DND-41 (cell line): ENCODE data around the gene TRDMT1.

Experiments used
- ATAC-seq: fragments of 200-7000 bp; cut with Tn5 transposase; 3 replicates; pipeline ENCODE4 v1.9.1; 2021; ENCODE audit warnings: low read depth; ENCODE audit not compliant: insufficient read depth
- DNase-seq: peaks from one replicate; pipeline ENCODE4 v3.0.0-alpha.2; 2020
- H2AFZ ChIP-seq: 2 replicates; pipeline ENCODE4 v1.6.0; 2012; ENCODE audit warnings: low read depth, low read length
- H3K27ac ChIP-seq: 2 replicates; pipeline ENCODE4 v1.5.1; 2012; ENCODE audit warnings: low read length, inconsistent platforms
- H3K27me3 ChIP-seq: fragments of 200-600 bp; sonication (generic); 2 replicates; pipeline ENCODE4 v1.6.0; 2012; ENCODE audit warnings: low read length, mild to moderate bottlenecking, inconsistent platforms; ENCODE audit not compliant: insufficient read depth, poor library complexity
- H3K36me3 ChIP-seq: 2 replicates; pipeline ENCODE4 v1.5.1; 2012; ENCODE audit warnings: low read length, inconsistent platforms; ENCODE audit not compliant: insufficient read depth
- H3K4me1 ChIP-seq: 2 replicates; pipeline ENCODE4 v1.5.1; 2012; ENCODE audit warnings: mild to moderate bottlenecking, low read length; ENCODE audit not compliant: insufficient read depth
- H3K4me2 ChIP-seq: 2 replicates; pipeline ENCODE4 v1.6.0; 2012; ENCODE audit warnings: mild to moderate bottlenecking, moderate library complexity, low read length, inconsistent platforms; ENCODE audit not compliant: insufficient read depth
- H3K4me3 ChIP-seq, 2 experiments: fragments of 200-600 bp in 1 of 2; shearing (Covaris generic) in 1 of 2; 2 replicates each; pipeline ENCODE4 v1.5.1; 2012 to 2016; ENCODE audit warnings: inconsistent platforms in 2 of 2, low read length in 2 of 2, mild to moderate bottlenecking in 2 of 2, low read depth in 1 of 2, moderate library complexity in 1 of 2
- H3K79me2 ChIP-seq: 2 replicates; pipeline ENCODE4 v1.6.0; 2012; ENCODE audit warnings: low read length, inconsistent platforms; ENCODE audit not compliant: insufficient read depth
- H3K9ac ChIP-seq: 2 replicates; pipeline ENCODE4 v1.6.0; 2012; ENCODE audit warnings: low read depth, mild to moderate bottlenecking, inconsistent platforms, low read length, moderate library complexity
- H3K9me3 ChIP-seq: 2 replicates; pipeline ENCODE4 v1.5.1; 2012; ENCODE audit warnings: low read length, moderate library complexity, mild to moderate bottlenecking, inconsistent platforms; ENCODE audit not compliant: insufficient read depth, severe bottlenecking
- H4K20me1 ChIP-seq: 2 replicates; pipeline ENCODE4 v1.6.0; 2012; ENCODE audit warnings: low read length; ENCODE audit not compliant: insufficient read depth
- EZH2 ChIP-seq: IDR thresholded peaks from 3 replicates; pipeline ENCODE4 v1.6.1; 2012; ENCODE audit warnings: borderline replicate concordance, low read depth, mild to moderate bottlenecking, moderate library complexity, low read length, inconsistent platforms; ENCODE audit not compliant: severe bottlenecking
- TF ChIP-seq, protein P1 (sequence below): IDR thresholded peaks from 2 replicates; pipeline ENCODE4 v1.5.1; 2012; ENCODE audit warnings: borderline replicate concordance, low read length, moderate library complexity, mild to moderate bottlenecking; ENCODE audit not compliant: poor library complexity, severe bottlenecking; ENCODE audit errors: extremely low read depth

TRDMT1 gene

DNA sequence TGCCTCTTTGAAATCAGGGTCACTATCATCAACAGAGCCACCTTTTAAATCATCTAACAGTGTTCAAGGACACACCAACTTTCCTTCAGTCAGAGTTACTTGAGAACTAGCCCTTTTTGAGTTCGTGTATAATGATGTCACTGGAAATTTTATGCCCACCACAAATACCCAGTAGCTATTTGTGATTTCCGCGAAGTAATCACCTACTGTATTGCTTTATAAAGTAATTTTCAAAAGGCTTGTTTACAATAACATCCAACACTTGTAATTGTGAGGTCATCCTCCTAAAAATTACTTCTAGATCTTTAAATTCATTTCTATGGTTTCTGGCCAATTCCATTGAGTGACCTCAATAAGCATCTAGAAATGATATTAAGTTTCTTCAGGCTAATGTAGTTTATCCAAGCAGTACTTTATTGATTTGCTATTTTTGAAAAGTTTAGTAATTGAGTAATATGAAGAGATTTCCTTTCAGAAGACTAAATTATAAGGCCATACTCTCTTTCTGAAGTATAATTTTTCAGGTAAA is 12.8 kb downstream of the TRDMT1 start:
- no peak overlapping the region for H3K4me3 ChIP-seq
- no peak overlapping the region for H3K27ac ChIP-seq
- H3K9me3 ChIP-seq = no peaks in the 10 kb centered on the region
- no peaks in the 10 kb centered on the region for H3K27me3 ChIP-seq
- 0 out of 2 replicates have a peak, but pooled peaks cover 11% of the 10 kb centered on the region for H4K20me1 ChIP-seq
- ATAC-seq (no peak), DNase-seq (no peak)
- no peaks in the 10 kb centered on the region for H3K4me1 ChIP-seq
- peaks cover 27% of the 10 kb centered on the region; the same call in 1 of the 2 replicates for H3K79me2 ChIP-seq
- no peaks in the 10 kb centered on the region; the same call in 1 of the 2 replicates for H3K36me3 ChIP-seq
- TF ChIP-seq EZH2 = no peak
- TF ChIP-seq, protein P1, sequence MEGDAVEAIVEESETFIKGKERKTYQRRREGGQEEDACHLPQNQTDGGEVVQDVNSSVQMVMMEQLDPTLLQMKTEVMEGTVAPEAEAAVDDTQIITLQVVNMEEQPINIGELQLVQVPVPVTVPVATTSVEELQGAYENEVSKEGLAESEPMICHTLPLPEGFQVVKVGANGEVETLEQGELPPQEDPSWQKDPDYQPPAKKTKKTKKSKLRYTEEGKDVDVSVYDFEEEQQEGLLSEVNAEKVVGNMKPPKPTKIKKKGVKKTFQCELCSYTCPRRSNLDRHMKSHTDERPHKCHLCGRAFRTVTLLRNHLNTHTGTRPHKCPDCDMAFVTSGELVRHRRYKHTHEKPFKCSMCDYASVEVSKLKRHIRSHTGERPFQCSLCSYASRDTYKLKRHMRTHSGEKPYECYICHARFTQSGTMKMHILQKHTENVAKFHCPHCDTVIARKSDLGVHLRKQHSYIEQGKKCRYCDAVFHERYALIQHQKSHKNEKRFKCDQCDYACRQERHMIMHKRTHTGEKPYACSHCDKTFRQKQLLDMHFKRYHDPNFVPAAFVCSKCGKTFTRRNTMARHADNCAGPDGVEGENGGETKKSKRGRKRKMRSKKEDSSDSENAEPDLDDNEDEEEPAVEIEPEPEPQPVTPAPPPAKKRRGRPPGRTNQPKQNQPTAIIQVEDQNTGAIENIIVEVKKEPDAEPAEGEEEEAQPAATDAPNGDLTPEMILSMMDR = no peak
- no peak overlapping the region for H3K9ac ChIP-seq
- H3K4me2 ChIP-seq = no peak overlapping the region
- no peak overlapping the region for H2AFZ ChIP-seq

DNA sequence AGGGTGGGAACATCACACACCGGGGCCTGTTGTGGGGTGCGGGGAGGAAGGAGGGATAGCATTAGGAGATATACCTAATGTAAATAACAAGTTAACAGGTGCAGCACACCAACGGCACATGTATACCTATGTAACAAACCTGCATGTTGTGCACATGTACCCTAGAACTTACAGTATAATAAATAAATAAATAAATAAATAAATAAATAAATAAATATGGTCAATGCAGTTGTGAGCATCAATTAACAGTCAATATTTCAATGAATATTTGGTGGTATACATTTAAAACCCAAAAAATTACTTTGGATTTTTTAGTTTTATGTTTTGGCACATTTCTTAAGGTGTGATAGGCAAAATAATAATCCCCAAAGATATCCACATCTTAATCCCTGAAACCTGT is 15.6 kb downstream of the TRDMT1 start:
- no peaks in the 10 kb centered on the region for H3K36me3 ChIP-seq
- TF ChIP-seq, protein P1 = no peak
- TF ChIP-seq EZH2 = no peak

DNA sequence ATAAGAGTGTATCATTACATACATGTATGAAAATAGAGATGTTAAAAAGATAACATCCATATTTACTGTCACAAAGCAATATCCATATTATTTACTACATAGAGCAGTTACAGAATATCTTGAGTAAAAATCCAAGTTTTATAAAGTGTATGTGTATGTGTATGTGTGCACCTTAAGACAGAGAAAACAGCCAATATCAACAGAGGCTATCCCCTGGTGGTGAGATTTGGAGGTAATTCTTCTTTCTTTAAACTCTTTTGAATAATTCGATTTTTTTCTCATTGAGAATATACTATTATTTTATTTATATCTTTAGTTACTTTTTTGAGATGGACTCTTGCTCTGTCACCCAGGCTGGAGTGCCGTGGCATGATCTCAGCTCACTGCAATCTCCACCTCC is 18.4 kb downstream of the TRDMT1 start:
- TF ChIP-seq, protein P1 = no peak
- no peak for TF ChIP-seq EZH2
- Histone ChIP-seq H4K20me1 (no peaks in the 10 kb centered on the region; the same call in 1 of the 2 replicates), H3K36me3 (no peaks in the 10 kb centered on the region), H3K27ac (no peak overlapping the region), H2AFZ (no peak overlapping the region), H3K79me2 (peaks cover 3% of the 10 kb centered on the region; the same call in 1 of the 2 replicates), H3K9ac (no peak overlapping the region), H3K27me3 (no peaks in the 10 kb centered on the region), H3K4me1 (no peaks in the 10 kb centered on the region), H3K4me2 (no peak overlapping the region), H3K4me3 (no peak overlapping the region), H3K9me3 (no peaks in the 10 kb centered on the region)
- no peak for ATAC-seq
- no peak for DNase-seq

More for the DNA sequence above, 15.6 kb downstream of the TRDMT1 start:
- Histone ChIP-seq H3K9ac (no peak overlapping the region), H3K9me3 (no peaks in the 10 kb centered on the region), H3K4me1 (no peaks in the 10 kb centered on the region), H3K4me3 (no peak overlapping the region), H3K27me3 (no peaks in the 10 kb centered on the region), H2AFZ (no peak overlapping the region), H4K20me1 (no peaks in the 10 kb centered on the region; the same call in 1 of the 2 replicates), H3K27ac (no peak overlapping the region), H3K79me2 (peaks cover 10% of the 10 kb centered on the region; the same call in 1 of the 2 replicates), H3K4me2 (no peak overlapping the region)
- ATAC-seq (no peak), DNase-seq (no peak)

DNA sequence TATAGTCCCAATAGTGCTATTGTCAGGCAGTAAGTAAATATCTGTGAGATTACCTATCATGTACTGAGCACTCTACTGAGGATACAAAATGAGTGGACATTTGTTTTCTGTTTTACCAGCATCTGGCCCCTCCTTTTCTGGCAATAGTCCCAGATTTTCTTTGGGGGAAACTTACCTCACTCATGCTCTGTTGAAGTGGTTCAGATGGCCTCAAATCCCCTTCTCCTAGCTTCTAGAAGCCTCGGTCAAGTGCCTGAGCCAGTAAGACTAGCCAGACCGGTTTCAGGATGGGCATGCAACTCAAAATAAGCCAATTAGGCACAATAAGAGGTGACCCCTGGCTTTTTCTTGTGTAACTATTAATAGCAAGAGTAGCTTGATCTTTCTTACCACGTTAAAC is 19.7 kb downstream of the TRDMT1 start:
- H3K4me3 ChIP-seq = no peak overlapping the region
- H3K9me3 ChIP-seq = no peaks in the 10 kb centered on the region
- H3K9ac ChIP-seq = no peak overlapping the region
- ATAC-seq (no peak), DNase-seq (no peak)
- no peaks in the 10 kb centered on the region for H3K27me3 ChIP-seq
- no peak overlapping the region for H2AFZ ChIP-seq
- H3K36me3 ChIP-seq = no peaks in the 10 kb centered on the region
- H3K79me2 ChIP-seq = peaks cover under 1% of the 10 kb centered on the region; the same call in 1 of the 2 replicates
- H3K4me1 ChIP-seq = no peaks in the 10 kb centered on the region
- no peak overlapping the region for H3K4me2 ChIP-seq
- H3K27ac ChIP-seq = no peak overlapping the region
- no peaks in the 10 kb centered on the region; the same call in 1 of the 2 replicates for H4K20me1 ChIP-seq
- TF ChIP-seq EZH2 = no peak
- TF ChIP-seq, protein P1 = no peak
